Psoas muscle (tissue), 8 donors: ENCODE results near the gene MPI. TPM values are rescaled to one million over a fixed set of nuclear protein-coding genes. Genes with fewer than 3 reads are reported as not detected.

Source experiments
- ATAC-seq, 4 donors: fragments of 200-7000 bp; cut with Tn5 transposase; one replicate each; pipeline ENCODE4 v1.9.1; 2020; ENCODE audit warnings: moderate library complexity in 3 of 4, mild to moderate bottlenecking in 2 of 4
- DNase-seq, 2 donors: peaks; one replicate each; pipeline ENCODE4 v3.0.0-alpha.2; 2020
- H3K27ac ChIP-seq: fragments of 200-600 bp; one replicate; pipeline ENCODE4 v1.8.0; 2022
- H3K27me3 ChIP-seq, 3 donors: fragments of 200-600 bp in 1 of 3; one replicate each; pipeline versions ENCODE4 v1.6.1 to v1.8.0; 2013 to 2022; ENCODE audit warnings: low read length in 2 of 3, mild to moderate bottlenecking in 2 of 3, moderate library complexity in 1 of 3; ENCODE audit not compliant: insufficient read depth in 3 of 3
- H3K36me3 ChIP-seq, 2 donors: fragments of 200-600 bp in 1 of 2; one replicate each; pipeline versions ENCODE4 v1.6.1 to v1.8.0; 2013 to 2022; ENCODE audit warnings: low read depth in 1 of 2, mild to moderate bottlenecking in 1 of 2, moderate library complexity in 1 of 2; ENCODE audit not compliant: insufficient read depth in 1 of 2
- H3K4me1 ChIP-seq: fragments of 200-600 bp; one replicate; pipeline ENCODE4 v1.8.0; 2022
- H3K4me3 ChIP-seq: fragments of 200-600 bp; one replicate; pipeline ENCODE4 v1.8.0; 2022; ENCODE audit warnings: mild to moderate bottlenecking
- H3K9me3 ChIP-seq: fragments of 200-600 bp; one replicate; pipeline ENCODE4 v1.8.0; 2022
- WGBS, 3 donors: extraction: QIAGEN DNeasy Blood & Tissue Kit; methylation state at CpG; one replicate each; pipeline versions ENCODE4 v1.1.6 to v1.1.7; 2013; 5-methylcytosine and 5-hydroxymethylcytosine counted together
- intact Hi-C, 2 donors: fragments of 100-400 bp; cut with DNase I; formaldehyde crosslinking; loops; one replicate each; pipeline versions ENCODE4 v1.11.0 to v1.14.2; 2022
- polyA plus RNA-seq, 3 donors: library from polyadenylated mRNA; stranded (reverse); fragments of 200-250 nt; gene quantifications; one replicate each; pipeline ENCODE4 v1.2.3, GENCODE V29; 2013
- total RNA-seq, 4 donors: library from RNA; stranded (reverse); fragmentation: NEBNext Ultra II Directional in 2 of 4; extraction: Animal tissue kit (Norgen Biotek cat#: 25700) in 2 of 4; gene quantifications; one replicate each; pipeline versions ENCODE4 v1.2.1 to v1.2.4, GENCODE V29; 2021 to 2023
- TF ChIP-seq, protein P1 (sequence below): fragments of 200-600 bp; IDR thresholded peaks from one replicate; pipeline ENCODE4 v1.8.0; 2022; ENCODE audit warnings: antibody characterized with exemption
- donor health status: healthy with polysubstance abuse.
- donor health status: DM: no; HTN: no; CAD: no; lungs with moderate emphysema.
- donor health status: Bipolar disorder and iron deficiency.
- donor health status: healthy.
- donor health status: DM: yes; HTN: yes; CAD: no.
- donor health status: DM: no; HTN: no; CAD: no.
- donor health status: DM: no; HTN: no; CAD: no.
- donor health status: DM: yes; HTN: yes; CAD: no.

MPI gene
- total and polyA plus RNA-seq, 7 donors, result 26.4 to 61.2 (median 42.1) TPM

DNA sequence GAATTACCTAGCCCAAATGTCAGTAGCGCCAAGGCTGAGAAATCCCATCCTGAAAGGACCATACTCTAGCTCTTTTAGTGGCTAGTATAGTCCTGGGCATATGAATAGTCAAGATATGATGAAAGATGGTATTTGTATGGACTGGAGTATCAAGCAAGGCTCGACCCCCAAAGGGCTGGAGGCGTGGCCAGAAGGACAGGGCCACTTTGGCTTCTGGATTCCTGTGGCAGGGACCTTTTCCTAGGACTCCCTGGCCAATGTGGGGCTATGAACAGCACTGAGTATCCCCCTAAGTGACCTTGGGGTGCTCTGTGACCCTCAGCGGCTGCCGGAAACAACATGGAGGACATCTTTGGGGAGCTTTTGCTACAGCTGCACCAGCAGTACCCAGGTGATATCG is 6.0 kb downstream of the MPI start:
- Histone ChIP-seq H3K4me3 (no peak overlapping the region), H3K27me3 (no peaks in the 10 kb centered on the region), H3K4me1 (peaks cover 5% of the 10 kb centered on the region), H3K9me3 (no peaks in the 10 kb centered on the region), H3K27ac (no peak overlapping the region), H3K36me3 (peaks cover 21 to 87% of the 10 kb centered on the region in 2 donors)
- WGBS, 3 donors, result 90 to 92% (median 91%) methylated on average over 6 of the region's 6 CpGs
- TF ChIP-seq, protein P1, sequence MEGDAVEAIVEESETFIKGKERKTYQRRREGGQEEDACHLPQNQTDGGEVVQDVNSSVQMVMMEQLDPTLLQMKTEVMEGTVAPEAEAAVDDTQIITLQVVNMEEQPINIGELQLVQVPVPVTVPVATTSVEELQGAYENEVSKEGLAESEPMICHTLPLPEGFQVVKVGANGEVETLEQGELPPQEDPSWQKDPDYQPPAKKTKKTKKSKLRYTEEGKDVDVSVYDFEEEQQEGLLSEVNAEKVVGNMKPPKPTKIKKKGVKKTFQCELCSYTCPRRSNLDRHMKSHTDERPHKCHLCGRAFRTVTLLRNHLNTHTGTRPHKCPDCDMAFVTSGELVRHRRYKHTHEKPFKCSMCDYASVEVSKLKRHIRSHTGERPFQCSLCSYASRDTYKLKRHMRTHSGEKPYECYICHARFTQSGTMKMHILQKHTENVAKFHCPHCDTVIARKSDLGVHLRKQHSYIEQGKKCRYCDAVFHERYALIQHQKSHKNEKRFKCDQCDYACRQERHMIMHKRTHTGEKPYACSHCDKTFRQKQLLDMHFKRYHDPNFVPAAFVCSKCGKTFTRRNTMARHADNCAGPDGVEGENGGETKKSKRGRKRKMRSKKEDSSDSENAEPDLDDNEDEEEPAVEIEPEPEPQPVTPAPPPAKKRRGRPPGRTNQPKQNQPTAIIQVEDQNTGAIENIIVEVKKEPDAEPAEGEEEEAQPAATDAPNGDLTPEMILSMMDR, result no peak
- ATAC-seq, result no peak
- intact Hi-C loops, result no loop called here
- peak in 1 of 2 donors; percentile 32 for DNase-seq

DNA sequence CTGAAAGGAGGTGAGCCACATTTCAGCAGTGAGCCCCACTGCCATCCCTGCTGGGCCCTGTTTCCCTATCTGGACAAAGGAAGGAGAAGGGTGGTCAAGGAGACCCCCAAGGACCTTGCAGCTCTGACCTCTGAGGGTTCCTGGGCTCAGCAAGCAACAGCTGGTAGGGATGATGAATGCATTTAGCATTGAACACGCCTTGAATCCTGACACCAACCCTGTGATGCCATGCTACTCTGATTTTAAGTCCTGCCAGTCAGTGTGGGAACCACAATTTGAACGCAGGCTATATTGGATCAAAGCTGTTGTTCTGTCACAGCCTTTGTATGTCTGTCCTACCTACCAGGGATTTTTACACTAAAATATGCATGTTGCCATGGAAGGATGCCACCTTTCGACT is 6.5 kb downstream of the MPI start:
- DNase-seq (peak in 1 of 2 donors; percentile 23), ATAC-seq (no peak)
- Histone ChIP-seq H3K36me3 (peaks cover 24 to 90% of the 10 kb centered on the region in 2 donors), H3K4me3 (no peak overlapping the region), H3K27ac (no peak overlapping the region), H3K9me3 (no peaks in the 10 kb centered on the region), H3K27me3 (no peaks in the 10 kb centered on the region), H3K4me1 (peaks cover 2% of the 10 kb centered on the region)
- WGBS, 3 donors, result 70 to 89% (median 79%) methylated on average over 3 of the region's 3 CpGs
- TF ChIP-seq, protein P1, result no peak
- intact Hi-C loops, result no loop called here

DNA sequence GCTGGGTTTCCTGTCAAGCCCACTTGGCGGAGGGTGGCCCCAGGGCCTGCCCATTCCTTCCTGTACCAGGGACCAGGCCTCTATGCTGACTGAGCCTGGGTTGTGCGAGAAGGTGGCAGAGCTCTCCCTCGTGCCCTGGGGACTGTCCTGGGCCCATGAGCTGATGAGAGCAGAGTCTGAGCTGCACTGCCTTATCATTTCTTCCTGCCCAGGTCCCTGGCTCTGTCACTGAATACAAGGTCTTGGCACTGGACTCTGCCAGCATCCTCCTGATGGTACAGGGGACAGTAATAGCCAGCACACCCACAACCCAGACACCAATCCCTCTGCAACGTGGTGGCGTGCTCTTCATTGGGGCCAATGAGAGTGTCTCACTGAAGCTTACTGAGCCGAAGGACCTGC is 7.5 kb downstream of the MPI start:
- 73 to 83% (median 80%) methylated on average over 6 of the region's 6 CpGs for WGBS, 3 donors
- H3K36me3 ChIP-seq, result peaks cover 26 to 89% of the 10 kb centered on the region in 2 donors
- no peak overlapping the region for H3K27ac ChIP-seq
- intact Hi-C loops, result no loop called here
- TF ChIP-seq, protein P1, result no peak
- DNase-seq (no peak), ATAC-seq (peak in 1 of 4 donors; percentile 5)
- no peaks in the 10 kb centered on the region for H3K27me3 ChIP-seq
- H3K4me1 ChIP-seq, result peaks cover 5% of the 10 kb centered on the region
- no peak overlapping the region for H3K4me3 ChIP-seq
- H3K9me3 ChIP-seq, result no peaks in the 10 kb centered on the region

DNA sequence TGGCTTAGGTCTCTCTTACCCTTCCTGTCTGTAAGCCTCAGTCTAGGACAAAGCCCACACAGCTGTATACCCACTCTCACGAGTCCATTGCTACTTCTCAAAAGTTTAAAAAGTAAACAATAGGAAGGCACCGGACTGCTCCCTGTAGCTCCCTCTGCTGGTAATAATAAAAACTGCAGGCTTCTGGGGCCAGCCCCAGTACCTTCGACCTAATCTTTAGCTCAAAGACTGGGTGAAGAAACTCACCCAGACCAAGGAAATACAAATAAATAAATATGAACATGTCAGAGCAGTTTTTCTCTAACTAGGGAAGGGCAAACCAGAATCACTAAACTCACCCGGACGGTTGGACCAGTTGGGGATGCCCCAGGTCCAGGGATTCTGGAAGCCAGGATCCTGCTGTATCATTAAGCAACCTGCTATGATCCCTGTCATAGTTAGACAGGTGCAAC is 11.8 kb downstream of the MPI start:
- H3K27ac ChIP-seq, result no peak overlapping the region
- H3K9me3 ChIP-seq, result no peaks in the 10 kb centered on the region
- intact Hi-C loops, result loop anchor here in 1 of 2 donors (5.0 kb wide), 1 partner anchor 44 kb away; no protein-coding TSS in a partner anchor
- ATAC-seq (peak; percentile 31 to 54 (median 50)), DNase-seq (peak; percentile 39 to 63)
- H3K36me3 ChIP-seq, result peaks cover 25 to 83% of the 10 kb centered on the region in 2 donors
- H3K4me1 ChIP-seq, result peaks cover 19% of the 10 kb centered on the region
- 17 to 20% (median 19%) methylated on average over 5 of the region's 5 CpGs for WGBS, 3 donors
- no peak overlapping the region for H3K4me3 ChIP-seq
- H3K27me3 ChIP-seq, result no peaks in the 10 kb centered on the region
- TF ChIP-seq, protein P1, result peak; percentile 94
